Lung (tissue), 12 donors: ENCODE measurements around the gene NTS. TPM values are rescaled to one million over a fixed set of nuclear protein-coding genes. Genes with fewer than 3 reads are reported as not detected.

Experiments
- ATAC-seq: fragments of 200-7000 bp; cut with Tn5 transposase; one replicate; pipeline ENCODE4 v1.9.1; 2020; ENCODE audit warnings: moderate number of reproducible peaks; ENCODE audit not compliant: insufficient read depth, low FRiP score
- DNase-seq, 3 donors: peaks; one replicate each; pipeline ENCODE4 v3.0.0-alpha.2; 2013 to 2017
- H3K27ac ChIP-seq, 2 donors: one replicate each; pipeline ENCODE4 v1.5.1; 2013; ENCODE audit warnings: mild to moderate bottlenecking in 2 of 2, moderate library complexity in 2 of 2, control low read depth in 1 of 2, inconsistent platforms in 1 of 2, low read depth in 1 of 2, low read length in 1 of 2
- H3K27me3 ChIP-seq, 3 donors: one replicate each; pipeline ENCODE4 v1.5.1; 2013; ENCODE audit warnings: low read length in 2 of 3; ENCODE audit not compliant: control insufficient read depth in 3 of 3, insufficient read depth in 3 of 3
- H3K36me3 ChIP-seq, 4 donors: one replicate each; pipeline ENCODE4 v1.5.1; 2013; ENCODE audit warnings: low read length in 4 of 4, mild to moderate bottlenecking in 1 of 4, moderate library complexity in 1 of 4; ENCODE audit not compliant: control insufficient read depth in 4 of 4, insufficient read depth in 4 of 4
- H3K4me1 ChIP-seq, 5 donors: one replicate each; pipeline ENCODE4 v1.5.1; 2013; ENCODE audit warnings: low read length in 5 of 5, mild to moderate bottlenecking in 2 of 5, moderate library complexity in 1 of 5; ENCODE audit not compliant: control insufficient read depth in 5 of 5, insufficient read depth in 5 of 5
- H3K4me3 ChIP-seq: one replicate; pipeline ENCODE4 v1.5.1; 2013; ENCODE audit warnings: mild to moderate bottlenecking, control low read depth, moderate library complexity
- H3K9ac ChIP-seq, 2 donors: one replicate each; pipeline ENCODE4 v1.5.1; 2013; ENCODE audit warnings: low read length in 2 of 2, control low read depth in 1 of 2; ENCODE audit not compliant: insufficient read depth in 1 of 2
- H3K9me3 ChIP-seq, 4 donors: one replicate each; pipeline ENCODE4 v1.5.1; 2013; ENCODE audit warnings: low read length in 3 of 4, mild to moderate bottlenecking in 1 of 4, moderate library complexity in 1 of 4; ENCODE audit not compliant: control insufficient read depth in 4 of 4, insufficient read depth in 3 of 4
- CTCF ChIP-seq: IDR thresholded peaks from 2 replicates; pipeline ENCODE4 v1.5.1; 2012; ENCODE audit warnings: mild to moderate bottlenecking; ENCODE audit errors: control extremely low read depth, extremely low read depth
- WGBS, 2 donors: extraction: QIAGEN DNeasy Blood & Tissue Kit; methylation state at CpG; one replicate each; pipeline ENCODE4 v1.1.7; 2013; 5-methylcytosine and 5-hydroxymethylcytosine counted together
- polyA plus RNA-seq, 2 donors: library from polyadenylated mRNA; stranded (reverse); fragments of 200-250 nt; gene quantifications; one replicate each; pipeline ENCODE4 v1.2.1, GENCODE V29; 2013
- total RNA-seq, 2 donors: library from RNA; depleted of rRNA in 1 of 2; stranded (reverse); fragments of >200 nt in 1 of 2; gene quantifications; one replicate each; pipeline ENCODE4 v1.2.1, GENCODE V29; 2014 to 2021
- donor health status: control.
- donor health status: control.
- donor health status: Bipolar disorder and iron deficiency.
- donor health status: healthy.
- donor health status: DM: yes; HTN: yes; CAD: no.

NTS gene
- total and polyA plus RNA-seq, 4 donors = 0.10 to 2.0 (median 1.1) TPM

- Histone ChIP-seq H3K4me1 (peaks cover 0 to 8% (median 0%) of the 10 kb centered on the region in 5 donors), H3K9ac (no peak overlapping the region), H3K27ac (no peak overlapping the region), H3K9me3 (no peaks in the 10 kb centered on the region), H3K27me3 (no peaks in the 10 kb centered on the region), H3K36me3 (no peaks in the 10 kb centered on the region), H3K4me3 (no peak overlapping the region)
- WGBS, 2 donors = 81 to 84% methylated on average over 2 of the region's 2 CpGs
- DNase-seq (no peak), ATAC-seq (no peak)
- no peak for TF ChIP-seq CTCF
Observed at GRCh38 chr12:85829391-85829790, 44.7 kb upstream of the NTS start.

- no peak for ATAC-seq
- no peak for TF ChIP-seq CTCF
Observed at GRCh38 chr12:85831327-85831990, 42.6 kb upstream of the NTS start.

GRCh38 chr12:85833579-85833978 lies 40.5 kb upstream of the NTS start:
- Histone ChIP-seq H3K27me3 (no peaks in the 10 kb centered on the region), H3K9ac (no peak overlapping the region), H3K36me3 (no peaks in the 10 kb centered on the region), H3K4me3 (no peak overlapping the region), H3K4me1 (peaks cover 0 to 24% (median 3%) of the 10 kb centered on the region in 5 donors), H3K9me3 (no peaks in the 10 kb centered on the region), H3K27ac (no peak overlapping the region)
- DNase-seq (no peak), ATAC-seq (no peak)
- TF ChIP-seq CTCF = no peak

More at GRCh38 chr12:85831327-85831990, 42.6 kb upstream of the NTS start:
- H3K9me3 ChIP-seq = no peaks in the 10 kb centered on the region
- peaks cover 0 to 18% (median 3%) of the 10 kb centered on the region in 5 donors for H3K4me1 ChIP-seq
- DNase-seq = no peak
- peak overlapping the region in 1 of 2 donors; percentile 24 for H3K9ac ChIP-seq
- H3K27ac ChIP-seq = no peak overlapping the region
- H3K27me3 ChIP-seq = no peaks in the 10 kb centered on the region
- 46 to 49% methylated on average over 2 of the region's 2 CpGs for WGBS, 2 donors
- H3K36me3 ChIP-seq = no peaks in the 10 kb centered on the region
- no peak overlapping the region for H3K4me3 ChIP-seq

DNA sequence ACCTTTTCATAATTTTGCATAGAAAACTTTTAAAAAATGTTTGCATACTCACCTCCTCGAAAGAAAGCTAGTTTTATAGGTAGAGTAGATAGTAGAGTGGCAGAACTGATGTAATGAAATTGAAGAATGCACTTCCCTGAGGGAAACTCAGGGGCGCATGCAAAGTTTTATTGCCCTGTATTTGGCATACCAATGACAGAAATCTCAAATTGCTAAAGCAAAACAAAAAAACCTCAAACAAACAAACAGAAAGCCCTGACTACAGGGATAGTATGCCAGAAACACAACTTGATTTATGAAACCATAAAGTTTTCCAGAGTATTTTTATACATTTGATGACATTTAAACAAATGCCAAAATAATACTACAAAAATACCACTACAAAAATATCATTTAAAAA lies 39.7 kb upstream of the NTS start:
- TF ChIP-seq CTCF = no peak
- no peak overlapping the region for H3K27ac ChIP-seq
- 39 to 54% methylated on average over 2 of the region's 2 CpGs for WGBS, 2 donors
- DNase-seq (no peak), ATAC-seq (no peak)
- H3K36me3 ChIP-seq = no peaks in the 10 kb centered on the region
- H3K4me3 ChIP-seq = no peak overlapping the region
- no peaks in the 10 kb centered on the region for H3K9me3 ChIP-seq
- H3K27me3 ChIP-seq = no peaks in the 10 kb centered on the region
- H3K4me1 ChIP-seq = peaks cover 0 to 24% (median 3%) of the 10 kb centered on the region in 5 donors
- H3K9ac ChIP-seq = peak overlapping the region; percentile 7 to 25
